HPDE6-E6E7 (cell line): ENCODE results near the gene SLC43A2.

Experiments used
- DNase-seq: peaks from one replicate; pipeline ENCODE4 v3.0.0; 2011; ENCODE audit warnings: missing footprints; ENCODE audit errors: extremely low spot score

SLC43A2 gene

DNA sequence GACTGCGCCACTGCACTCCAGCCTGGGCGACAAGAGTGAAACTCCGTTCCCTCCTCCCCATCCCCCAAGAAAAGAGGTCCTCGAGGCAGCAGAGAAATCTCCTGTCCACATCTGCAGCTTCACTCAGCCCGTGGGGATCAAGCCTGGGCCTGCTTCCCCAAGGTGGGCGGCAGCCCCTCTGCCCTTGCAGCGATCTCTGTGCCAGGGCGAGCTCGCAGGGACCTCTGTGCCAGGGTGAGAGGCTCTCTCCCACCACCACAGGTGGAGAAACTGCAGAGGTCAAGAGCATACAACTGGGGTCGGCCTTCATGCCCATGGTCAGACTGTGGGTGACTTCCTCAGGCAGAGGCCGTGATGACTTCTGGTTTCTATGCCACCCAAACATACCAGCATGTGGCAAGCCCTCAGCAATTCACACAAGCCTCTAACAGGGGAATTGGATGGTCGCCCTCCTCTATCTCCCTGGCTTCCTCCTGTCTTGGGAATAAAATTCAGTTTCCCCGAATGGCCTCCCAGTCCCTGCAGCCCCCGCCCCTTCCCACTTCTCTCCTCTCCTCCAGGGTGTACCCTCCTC lies 5.5 kb downstream of the SLC43A2 start:
- DNase-seq = no peak

DNA sequence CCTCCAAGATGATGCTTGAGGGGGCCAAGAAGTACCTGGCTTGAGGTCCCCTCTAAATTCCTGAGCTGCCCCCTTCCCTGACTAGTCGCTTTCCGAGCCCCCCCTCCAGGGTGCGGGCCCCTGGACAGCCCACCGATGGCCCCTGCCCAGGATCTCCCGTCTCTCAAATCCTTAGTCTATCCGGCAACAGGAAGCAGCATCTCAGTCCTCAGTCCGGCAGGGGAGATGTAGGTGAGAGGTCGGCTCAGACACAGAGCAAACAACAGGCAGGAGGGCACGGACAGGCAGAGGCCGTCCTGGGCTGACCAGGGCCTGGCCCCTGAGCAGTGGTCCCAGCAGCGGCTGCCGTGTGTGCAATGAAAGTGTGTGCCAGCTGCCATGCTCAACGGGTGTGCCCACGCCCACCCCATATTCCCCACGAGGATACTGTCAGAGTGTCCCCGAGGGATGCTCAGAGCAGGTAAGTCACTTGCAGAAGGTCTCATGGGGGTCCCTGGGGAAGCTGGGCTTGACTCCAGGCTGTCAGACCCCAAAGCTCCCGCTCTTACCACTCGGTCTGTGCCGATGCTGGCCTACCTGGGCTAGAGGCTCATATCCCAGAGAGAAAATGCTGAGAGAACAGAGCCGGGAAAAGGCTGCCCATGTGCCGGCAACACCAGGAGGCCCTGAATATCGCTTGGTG lies 7.2 kb downstream of the SLC43A2 start:
- DNase-seq = no peak

DNA sequence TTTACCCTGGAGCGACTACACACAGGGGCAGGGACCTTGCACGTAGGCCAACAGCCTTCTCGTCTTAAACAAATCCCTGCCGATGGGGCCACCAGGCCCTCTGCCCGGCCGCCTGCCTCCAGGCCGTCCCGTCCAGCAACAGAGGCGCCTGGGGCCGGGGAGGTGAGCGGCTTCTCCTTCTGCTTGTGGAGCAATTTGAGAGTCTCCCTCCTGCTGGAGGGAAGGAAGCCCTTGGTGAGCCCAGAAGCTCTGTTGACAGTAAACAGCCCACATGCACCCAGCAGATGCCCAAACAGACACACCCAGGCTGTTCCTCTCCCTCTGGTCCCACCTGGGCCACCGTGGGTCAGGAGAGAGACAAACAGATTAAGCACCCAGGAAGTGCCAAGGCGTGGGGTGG lies 8.1 kb downstream of the SLC43A2 start:
- no peak for DNase-seq

DNA sequence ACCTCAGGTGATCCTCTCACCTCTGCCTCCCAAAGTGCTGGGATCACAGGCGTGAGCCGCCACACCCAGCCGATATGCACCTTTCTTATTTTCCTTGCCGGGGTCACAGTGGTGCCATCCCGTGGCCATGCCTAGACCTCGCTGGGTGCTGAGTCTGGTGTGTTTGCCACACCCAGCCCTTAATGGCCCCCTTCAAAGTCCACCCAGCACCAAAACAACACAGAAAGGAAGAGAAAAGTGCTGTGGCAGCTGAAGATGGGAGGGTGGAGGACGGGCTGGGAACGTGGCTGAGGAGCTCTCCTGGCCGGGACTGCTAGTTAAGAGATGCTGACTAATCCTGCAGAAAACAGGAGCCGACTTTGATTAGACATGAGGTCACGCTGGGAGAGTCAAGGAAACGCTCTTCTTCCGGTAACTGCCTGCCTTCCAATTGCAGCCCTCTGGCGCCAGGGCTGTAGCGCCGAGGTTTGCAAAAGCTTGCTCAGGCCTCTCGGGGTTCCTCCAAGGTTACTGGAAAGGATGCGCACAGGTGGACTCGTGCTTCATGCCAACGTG lies 10.9 kb downstream of the SLC43A2 start:
- DNase-seq = peak; percentile 60

DNA sequence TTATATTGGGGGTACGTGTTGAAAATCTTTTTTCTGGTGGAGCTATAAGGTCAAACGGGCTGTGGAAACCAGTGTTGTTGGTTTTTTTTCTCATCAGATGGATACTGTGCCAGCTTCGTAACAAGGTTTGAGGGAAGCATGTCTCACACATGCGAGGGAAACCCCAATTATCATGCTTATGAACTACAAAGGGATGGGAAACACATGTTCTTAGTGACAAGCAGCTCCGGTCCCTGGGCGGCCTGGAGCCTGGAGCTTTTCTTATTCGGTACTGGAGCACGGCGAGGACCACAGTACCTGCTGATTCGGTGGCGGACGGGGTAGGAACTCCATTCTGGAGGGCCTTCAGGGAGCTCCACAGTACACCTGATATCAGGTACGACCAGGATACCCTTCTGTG lies 12.5 kb downstream of the SLC43A2 start:
- no peak for DNase-seq

DNA sequence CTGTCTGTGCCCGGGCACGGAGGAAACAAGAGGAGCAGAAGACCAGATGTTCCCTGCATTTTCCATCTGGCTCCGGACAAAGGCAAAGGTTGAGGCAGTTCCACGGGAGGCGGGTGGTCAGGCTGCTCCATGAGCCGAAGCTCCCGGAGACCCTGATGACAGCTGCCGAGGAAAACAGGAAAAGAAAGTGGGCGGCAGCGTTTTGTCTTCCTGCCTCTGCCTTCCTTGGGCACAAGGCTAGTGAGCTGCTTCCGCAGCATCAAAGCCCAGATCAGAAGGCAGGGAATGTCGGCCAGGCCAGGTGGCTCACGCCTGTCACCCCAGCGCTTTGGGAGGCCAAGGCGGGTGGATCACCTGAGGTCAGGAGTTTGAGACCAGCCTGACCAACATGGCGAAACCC lies 16.2 kb downstream of the SLC43A2 start:
- DNase-seq = no peak

DNA sequence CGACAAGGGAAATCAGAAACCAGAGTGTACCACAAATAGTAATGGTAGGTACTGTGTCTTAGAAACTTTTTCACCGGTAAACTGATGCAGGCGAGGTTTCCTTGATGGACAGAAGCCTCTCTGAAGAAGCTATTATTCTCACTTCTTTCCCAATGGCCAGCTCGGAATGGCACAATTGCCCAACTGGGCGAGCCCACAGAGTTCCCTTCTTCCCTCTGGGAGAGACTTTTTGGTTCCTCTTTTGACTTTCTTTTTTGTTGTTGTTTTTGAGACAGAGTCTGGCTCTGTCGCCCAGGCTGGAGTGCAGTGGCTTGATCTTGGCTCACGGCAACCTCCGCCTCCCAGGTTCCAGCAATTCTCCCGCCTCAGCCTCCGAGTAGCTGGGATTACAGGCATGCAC lies 16.9 kb downstream of the SLC43A2 start:
- DNase-seq = no peak

DNA sequence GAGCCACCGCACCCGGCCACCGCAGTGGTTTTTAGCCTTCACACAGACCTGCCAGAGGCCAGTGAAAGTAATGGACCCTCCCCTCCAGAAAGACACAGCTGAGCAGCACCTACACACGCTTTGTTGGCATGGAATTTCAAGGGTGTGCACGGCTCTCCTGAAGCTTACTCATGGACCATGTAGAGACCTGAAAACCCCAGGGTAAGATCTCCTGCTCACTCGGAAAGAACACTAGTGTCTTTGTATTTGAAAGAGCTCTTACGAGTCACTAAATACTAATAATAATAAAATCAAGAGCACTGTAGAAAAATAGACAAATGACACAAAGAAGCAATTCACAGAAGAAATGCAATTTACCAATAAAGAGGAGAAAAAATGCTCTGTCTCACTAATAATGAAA lies 20.0 kb downstream of the SLC43A2 start:
- DNase-seq = no peak

DNA sequence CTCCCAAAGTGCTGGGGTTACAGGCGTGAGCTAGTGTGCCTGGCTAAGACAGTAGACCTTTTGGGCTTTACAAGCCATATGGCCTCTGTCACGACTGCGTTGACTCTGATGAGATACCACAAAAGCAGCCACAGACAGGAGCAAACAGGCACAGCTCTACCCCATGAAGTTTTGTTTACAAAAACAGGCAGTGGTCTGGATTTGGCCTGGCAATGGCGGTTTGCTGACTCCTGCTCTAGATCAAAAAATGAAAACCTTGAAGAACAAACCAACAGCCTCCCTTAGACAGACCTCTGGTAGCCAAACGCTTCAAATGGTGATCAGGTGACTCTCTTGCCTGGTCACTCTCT lies 20.7 kb downstream of the SLC43A2 start:
- DNase-seq = no peak

DNA sequence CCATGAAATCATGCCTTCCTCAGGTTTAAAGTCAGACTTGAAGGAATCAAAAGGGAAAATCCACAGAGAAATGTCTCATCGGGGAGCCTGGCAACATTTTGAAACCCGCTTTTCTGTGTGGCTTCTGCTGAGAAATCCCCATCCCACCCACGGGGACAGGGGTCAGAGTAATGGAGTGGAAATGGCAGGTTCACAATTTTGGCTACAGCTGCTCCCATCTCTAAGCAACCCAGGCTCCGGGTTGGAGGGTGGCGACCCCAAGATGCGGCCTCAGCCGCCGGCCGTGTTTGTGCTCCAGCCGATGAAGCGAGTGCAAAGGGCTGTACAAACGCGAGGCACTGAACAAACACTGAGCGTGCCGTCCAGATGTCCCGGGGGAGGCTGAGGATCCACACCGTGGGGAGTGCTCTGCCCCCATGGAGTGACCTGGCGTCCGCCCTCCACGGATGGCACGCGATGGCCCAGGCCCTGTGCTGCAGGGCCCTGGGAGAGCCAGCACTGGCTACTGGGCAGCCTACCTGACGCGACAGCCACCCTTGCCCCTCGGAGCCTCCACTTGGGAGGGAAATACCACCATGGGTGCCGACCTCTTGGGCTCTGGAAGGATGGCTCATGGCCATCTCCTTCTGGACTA lies 22.2 kb downstream of the SLC43A2 start:
- no peak for DNase-seq

DNA sequence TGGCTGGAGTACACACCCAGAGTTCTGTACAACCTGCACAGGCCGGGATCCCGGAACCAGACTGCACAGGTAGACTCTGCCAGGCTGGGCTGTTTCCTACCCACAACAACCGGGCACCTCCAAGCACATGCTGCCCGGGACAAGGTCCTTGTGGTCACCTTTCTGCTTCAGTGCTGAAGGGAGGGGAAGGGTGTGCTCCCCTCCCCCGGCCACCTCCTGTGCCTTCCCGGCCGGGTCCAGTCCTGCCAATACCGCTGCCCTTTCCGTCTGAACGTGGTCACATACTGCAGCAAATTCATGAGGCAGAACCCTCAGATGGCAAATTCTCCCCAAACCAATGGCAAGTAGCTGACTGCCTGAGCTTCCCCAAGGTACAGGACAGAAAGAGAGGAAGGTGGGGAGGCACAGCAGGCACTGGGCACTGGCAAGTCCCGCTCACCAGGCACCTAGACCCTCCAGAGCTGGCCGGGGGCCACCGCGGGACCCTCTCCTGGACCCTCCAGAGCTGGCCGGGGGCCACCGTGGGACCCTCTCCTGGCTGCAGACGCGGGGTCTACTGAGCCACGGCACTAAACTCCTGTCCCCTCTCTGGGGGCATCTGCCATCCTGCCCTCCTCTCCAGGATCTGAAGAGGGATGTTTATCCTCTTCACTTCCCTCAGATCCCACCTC lies 22.8 kb downstream of the SLC43A2 start:
- DNase-seq = no peak

DNA sequence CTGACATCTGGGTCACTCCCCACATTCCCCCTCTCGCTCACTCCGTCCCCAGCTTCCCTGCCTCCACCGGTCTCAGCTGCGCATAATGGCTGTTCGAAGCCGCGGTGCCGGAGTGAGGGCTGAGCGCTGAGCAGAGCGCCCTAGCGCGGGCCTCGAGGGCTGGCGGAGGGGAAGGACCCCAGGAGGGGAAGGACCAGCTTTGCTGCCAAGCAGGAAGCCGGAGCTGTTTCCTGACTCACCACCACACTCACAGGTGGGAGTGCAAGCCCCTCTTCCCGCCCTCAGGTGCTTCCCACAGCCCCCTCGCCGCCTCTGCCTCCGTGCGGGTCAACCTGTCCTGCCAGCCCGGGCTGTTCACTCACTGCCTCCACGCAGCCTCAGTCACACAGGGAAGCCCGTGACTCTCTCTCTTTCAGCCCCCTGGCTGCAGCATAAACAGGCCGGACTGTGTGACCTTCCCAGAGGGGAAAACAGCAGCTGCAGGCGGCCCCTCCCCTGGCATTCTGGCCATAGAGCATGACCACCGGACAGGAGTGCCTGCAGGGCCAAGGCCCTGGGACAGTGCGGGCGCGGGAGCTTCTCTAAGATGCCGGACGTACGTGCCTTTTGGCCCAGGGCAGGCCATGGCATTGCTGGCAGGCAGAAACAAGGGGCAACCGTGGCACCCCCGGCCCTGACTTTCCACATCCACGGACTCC lies 23.7 kb downstream of the SLC43A2 start:
- DNase-seq = no peak

DNA sequence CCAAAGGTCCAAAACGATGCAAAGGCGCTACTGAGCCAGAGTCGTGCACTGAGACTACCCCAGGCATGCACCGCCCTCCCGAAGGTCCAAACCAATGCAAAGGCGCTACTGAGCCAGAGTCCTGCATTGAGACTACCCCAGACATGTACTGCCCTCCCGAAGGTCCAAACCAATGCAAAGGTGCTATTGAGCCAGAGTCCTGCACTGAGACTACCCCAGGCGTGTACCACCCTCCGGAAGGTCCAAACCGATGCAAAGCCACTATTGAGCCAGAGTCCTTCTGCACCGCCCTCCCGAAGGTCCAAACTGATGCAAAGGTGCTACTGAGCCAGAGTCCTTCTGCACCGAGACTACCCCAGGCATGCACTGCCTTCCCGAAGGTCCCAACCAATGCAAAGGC lies 27.1 kb downstream of the SLC43A2 start:
- DNase-seq = no peak

DNA sequence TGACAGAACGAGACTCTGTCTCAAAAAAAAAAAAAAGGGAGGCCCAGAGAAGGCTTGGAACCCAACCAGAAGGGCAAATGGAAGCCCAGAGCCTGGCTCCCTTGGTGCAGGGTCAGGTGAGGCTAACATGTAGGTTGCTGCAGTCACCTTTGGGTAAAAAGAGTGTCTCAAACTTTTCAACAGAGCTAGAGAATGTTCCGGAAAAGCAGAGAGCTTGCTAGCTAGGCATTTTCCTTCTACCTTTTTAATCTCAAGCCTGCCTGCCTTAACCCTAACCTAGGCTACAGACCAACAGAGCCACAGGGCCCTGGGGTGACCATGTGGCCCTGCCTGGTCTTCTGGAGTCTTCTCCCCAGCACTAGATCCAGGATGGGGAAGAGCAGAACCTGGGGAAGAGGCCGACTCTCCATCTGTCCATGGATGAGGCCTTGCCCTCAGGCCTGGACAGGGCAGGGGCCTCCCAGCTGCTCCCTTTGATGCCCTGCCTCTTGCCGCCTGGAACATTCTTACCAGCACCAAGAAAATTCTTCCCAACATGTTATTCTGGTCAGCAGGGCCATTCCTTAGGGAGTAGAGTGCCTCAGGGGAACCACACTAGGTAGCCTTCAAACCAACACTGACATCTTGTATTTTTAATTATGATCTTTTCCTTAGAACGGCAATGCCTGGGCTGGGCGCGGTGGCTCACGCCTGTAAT lies 30.1 kb downstream of the SLC43A2 start:
- no peak for DNase-seq

DNA sequence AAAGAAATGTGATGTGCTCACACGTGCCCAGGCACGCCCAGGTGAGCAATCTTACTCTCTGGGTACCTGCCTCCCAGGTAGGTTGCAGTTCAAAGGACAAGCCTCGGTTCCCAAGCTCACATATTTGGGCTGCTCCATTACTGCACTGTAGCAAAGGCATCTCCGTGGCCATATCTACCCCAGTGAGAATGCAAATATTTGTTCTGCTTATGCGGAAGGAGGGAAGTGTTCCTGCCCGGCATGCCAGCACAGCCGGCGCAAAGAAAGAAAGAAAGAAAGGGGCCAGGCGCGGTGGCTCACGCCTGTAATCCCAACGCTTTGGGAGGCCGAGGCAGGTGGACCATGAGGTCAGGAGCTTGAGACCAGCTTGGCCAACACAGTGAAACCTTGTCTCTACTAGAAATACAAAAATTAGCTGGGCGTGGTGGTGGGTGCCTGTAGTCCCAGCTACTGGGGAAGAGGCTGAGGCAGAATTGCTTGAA lies 30.7 kb downstream of the SLC43A2 start:
- DNase-seq = peak; percentile 51

DNA sequence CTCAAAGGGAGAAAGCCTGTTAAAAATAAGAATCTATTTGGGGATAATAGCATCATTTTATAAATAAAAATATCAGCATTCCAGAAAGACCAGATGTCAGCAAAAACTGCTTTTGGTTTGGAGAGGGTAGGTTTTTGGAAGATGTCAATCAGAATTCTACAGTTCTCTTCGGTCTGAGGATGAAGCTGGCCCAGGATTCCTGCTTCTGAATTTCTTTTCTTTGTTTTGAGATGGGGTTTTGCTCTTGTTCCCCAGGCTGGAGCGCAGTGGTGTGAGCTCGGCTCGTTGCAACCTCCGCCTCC lies 35.1 kb downstream of the SLC43A2 start:
- no peak for DNase-seq

DNA sequence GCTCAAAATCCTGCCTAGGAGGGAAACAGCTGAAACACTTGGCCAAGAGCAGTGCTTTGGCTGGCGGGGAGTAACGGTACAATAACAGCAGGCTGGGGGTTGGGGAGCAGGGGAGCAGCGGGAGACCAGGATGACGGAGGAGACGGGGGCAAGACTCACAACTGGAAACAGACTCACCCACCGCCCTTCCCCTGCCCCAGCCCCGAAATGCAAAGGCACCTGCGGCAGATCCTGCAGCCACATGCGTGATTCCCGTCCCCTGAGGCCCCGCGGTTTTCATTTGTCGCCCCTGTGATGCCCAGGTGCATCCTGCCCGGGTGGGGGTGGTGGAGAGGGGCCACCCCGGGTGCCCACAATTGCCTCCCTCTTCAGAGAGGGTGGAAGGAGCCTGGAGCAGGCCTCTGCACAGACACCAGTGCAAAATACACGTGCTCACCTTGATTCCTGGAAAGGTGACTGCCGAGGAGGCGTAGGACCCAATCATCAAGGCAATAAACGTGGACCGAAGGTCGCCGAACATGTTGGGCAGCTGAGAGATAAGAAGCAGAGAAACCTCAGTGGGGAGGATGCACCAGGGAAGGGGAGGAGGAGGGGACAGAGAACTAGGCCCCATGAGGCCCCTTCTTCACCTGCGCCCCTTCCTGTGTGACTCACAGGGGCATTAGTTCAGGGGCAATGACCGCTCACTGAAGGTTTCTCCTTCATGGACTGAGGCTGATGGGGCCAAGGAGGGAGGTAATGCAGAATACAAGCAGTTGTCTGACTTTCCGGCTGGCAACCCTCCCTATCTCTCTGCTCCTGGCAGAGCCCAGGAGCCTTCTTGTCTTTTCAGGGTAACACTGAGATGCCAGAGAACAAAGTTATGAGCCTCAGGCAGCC lies 35.6 kb downstream of the SLC43A2 start:
- no peak for DNase-seq

DNA sequence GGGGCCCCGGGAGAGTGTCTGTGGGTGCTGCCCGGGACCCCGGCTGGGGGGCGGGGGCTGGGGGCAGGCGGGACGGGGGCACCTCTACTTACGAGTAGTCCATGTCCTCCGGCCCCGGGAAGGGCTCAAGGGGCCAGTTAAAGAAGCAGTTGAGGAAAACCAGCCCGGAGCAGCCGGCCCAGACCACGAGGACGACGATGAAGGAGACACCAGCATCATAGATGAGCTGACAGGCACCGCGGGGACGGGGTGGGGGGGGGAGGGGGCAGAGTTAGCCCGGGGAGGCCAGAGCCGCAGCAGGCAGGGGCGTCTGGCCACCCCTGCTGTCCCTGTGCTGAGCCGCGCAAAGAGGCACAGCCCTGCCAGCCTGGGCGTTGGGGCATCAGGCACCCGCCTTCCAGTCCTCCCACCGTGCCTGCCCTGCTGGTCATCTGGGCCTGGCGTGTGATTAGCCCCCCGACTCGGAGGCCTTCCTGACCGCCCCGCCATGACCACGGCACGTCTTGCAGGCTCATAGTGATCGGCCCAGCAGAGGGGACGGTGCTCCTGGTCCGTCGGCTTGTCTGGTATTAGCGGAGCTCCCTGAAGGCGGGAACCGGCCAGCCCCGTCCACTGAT lies 37.1 kb downstream of the SLC43A2 start:
- no peak for DNase-seq

DNA sequence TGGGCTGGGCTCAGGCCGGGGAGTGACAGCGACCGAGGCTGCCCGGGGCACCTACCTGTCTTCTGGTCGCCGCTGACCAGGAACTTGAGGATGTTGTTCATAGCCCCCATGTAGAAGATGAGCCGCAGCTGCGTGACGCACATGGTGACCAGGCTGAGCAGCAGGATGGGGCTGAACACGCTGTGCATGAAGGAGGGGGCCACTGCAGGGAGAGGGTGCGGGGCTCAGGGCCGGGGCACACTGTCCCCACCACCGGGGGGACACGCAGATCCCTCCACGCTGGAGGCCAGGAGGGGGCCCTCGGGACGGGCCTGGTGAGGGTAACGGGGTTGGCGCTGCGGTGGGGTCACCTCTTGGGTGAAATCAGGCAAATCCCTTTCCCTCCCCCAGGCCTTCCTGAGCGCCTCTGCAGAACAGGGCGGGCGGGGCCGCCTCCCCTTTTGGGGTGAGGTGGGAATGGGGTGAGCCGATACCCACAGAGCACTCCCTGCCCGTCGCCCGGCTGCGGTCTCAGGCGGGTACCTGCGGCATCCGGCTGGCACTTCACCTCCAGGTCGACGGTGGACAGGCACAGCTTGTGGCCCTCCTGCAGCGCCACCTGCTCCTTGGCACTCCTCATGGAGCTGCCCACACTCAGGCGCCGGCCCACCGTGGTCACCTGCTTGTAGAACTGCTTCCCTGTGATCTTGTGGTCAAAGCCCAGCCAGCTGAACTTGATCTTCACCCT lies 37.7 kb downstream of the SLC43A2 start:
- DNase-seq = no peak
